Activated CD4-positive, alpha-beta T cell treated with anti-CD3 and anti-CD28 coated beads, Interleukin-2, amount 10 ng/mL, durations not matched to agents 24 days and 14 days (primary cell): Measurements from ENCODE around the gene TRAPPC6A. TPM values are rescaled to one million over a fixed set of nuclear protein-coding genes. Genes with fewer than 3 reads are reported as not detected.

Experiments used
- DNase-seq: peaks from one replicate; pipeline ENCODE4 v3.0.0; 2022
- H3K27ac Mint-ChIP-seq: one replicate; pipeline ENCODE4 v1.8.0; 2022; ENCODE audit warnings: mild to moderate bottlenecking, mixed read lengths
- H3K27me3 Mint-ChIP-seq: one replicate; pipeline ENCODE4 v1.8.0; 2022; ENCODE audit warnings: mixed read lengths
- H3K36me3 Mint-ChIP-seq: one replicate; pipeline ENCODE4 v1.8.0; 2022; ENCODE audit warnings: low read depth, mild to moderate bottlenecking, mixed read lengths
- H3K4me1 Mint-ChIP-seq: one replicate; pipeline ENCODE4 v1.8.0; 2021; ENCODE audit warnings: mixed read lengths
- H3K4me3 Mint-ChIP-seq: one replicate; pipeline ENCODE4 v1.8.0; 2022; ENCODE audit warnings: mild to moderate bottlenecking, moderate library complexity, mixed read lengths
- H3K9me3 Mint-ChIP-seq: one replicate; pipeline ENCODE4 v1.8.0; 2021; ENCODE audit warnings: mixed read lengths
- intact Hi-C: fragments of 100-400 bp; cut with micrococcal nuclease; formaldehyde crosslinking; loops from one replicate; pipeline ENCODE4 v1.15.1; 2023
- total RNA-seq: library from RNA; stranded (reverse); gene quantifications from 2 replicates; pipeline ENCODE4 v1.2.3, GENCODE V29; 2022

The TRAPPC6A gene
- total RNA-seq = 24.7 and 28.5 TPM in 2 replicates

DNA sequence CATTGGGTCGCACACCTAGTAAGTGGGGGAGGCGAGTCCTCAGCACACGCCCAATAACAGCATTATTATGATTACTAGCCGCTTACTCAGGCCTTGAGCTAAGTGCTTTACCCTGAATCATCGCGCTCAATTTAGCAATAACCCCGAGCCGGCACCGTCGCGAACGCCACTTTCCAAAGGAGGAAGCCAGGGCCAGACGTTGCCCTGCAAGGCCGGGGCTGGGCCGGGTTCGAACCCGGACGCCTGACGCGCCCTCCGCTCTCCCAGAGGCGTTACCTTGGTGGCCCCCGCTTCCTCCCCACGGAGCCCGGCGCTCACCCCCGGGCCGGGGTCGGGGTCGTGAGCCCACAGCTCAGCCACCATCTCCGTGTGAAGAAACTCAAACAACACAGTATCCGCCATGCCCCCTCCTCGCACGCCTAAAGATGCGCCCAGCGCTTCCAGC lies at the start of gene TRAPPC6A:
TSS of gene TRAPPC6A (minus strand) at position 421 of the 445 bp plus-strand sequence. CDS start at position 402, 19 bp downstream.
- H3K27me3 Mint-ChIP-seq = no peaks in the 10 kb centered on the region
- peak within 1 kb of the TSS; percentile 93 for H3K27ac Mint-ChIP-seq
- no peak for DNase-seq
- H3K36me3 Mint-ChIP-seq = peaks cover 13% of the 10 kb centered on the region
- peak within 1 kb of the TSS; percentile 88 for H3K4me3 Mint-ChIP-seq
- peaks cover 20% of the 10 kb centered on the region for H3K4me1 Mint-ChIP-seq
- intact Hi-C loops = loop anchor here (1.0 to 2.0 kb wide), 6 partner anchors 71 to 407 kb away; partner anchors contain the start of genes GEMIN7, OPA3, POLR1G and RELB
- no peaks in the 10 kb centered on the region for H3K9me3 Mint-ChIP-seq

GRCh38 chr19:45224645-45225044 lies 46.6 kb upstream of the TRAPPC6A start:
- intact Hi-C loops = no loop called here
- Mint-ChIP-seq H3K4me1 (no peaks in the 10 kb centered on the region), H3K27me3 (peaks cover 8% of the 10 kb centered on the region), H3K9me3 (no peaks in the 10 kb centered on the region), H3K27ac (no peak overlapping the region), H3K4me3 (no peak overlapping the region), H3K36me3 (no peaks in the 10 kb centered on the region)
- no peak for DNase-seq

- Mint-ChIP-seq H3K4me3 (no peak overlapping the region), H3K36me3 (no peaks in the 10 kb centered on the region), H3K27me3 (peaks cover 8% of the 10 kb centered on the region), H3K9me3 (no peaks in the 10 kb centered on the region), H3K27ac (no peak overlapping the region), H3K4me1 (no peaks in the 10 kb centered on the region)
- no peak for DNase-seq
- intact Hi-C loops = no loop called here
Measured at GRCh38 chr19:45223879-45224278, 45.8 kb upstream of the TRAPPC6A start.

DNA sequence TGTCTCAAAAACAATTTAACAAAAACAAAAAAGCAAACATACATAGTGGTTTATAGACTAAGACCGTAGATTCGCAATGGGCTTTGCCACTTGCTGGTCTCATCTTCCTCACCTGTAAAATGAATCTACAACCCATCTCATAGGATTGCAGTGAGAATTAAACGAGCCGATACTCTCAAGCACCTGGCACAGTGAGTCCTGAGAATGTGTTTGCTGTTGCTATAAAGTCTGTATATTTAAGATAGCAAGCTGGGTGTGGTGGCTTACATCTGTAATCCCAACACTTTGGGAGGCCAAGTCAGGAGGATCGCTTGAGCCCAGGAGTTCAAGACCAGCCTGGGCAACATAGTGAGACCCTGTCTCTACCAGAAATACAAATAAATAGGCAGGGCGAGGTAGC lies 44.7 kb upstream of the TRAPPC6A start:
- Mint-ChIP-seq H3K27me3 (peaks cover 17% of the 10 kb centered on the region), H3K9me3 (no peaks in the 10 kb centered on the region), H3K36me3 (no peaks in the 10 kb centered on the region), H3K4me3 (no peak overlapping the region), H3K27ac (no peak overlapping the region), H3K4me1 (no peaks in the 10 kb centered on the region)
- no peak for DNase-seq
- intact Hi-C loops = no loop called here

DNA sequence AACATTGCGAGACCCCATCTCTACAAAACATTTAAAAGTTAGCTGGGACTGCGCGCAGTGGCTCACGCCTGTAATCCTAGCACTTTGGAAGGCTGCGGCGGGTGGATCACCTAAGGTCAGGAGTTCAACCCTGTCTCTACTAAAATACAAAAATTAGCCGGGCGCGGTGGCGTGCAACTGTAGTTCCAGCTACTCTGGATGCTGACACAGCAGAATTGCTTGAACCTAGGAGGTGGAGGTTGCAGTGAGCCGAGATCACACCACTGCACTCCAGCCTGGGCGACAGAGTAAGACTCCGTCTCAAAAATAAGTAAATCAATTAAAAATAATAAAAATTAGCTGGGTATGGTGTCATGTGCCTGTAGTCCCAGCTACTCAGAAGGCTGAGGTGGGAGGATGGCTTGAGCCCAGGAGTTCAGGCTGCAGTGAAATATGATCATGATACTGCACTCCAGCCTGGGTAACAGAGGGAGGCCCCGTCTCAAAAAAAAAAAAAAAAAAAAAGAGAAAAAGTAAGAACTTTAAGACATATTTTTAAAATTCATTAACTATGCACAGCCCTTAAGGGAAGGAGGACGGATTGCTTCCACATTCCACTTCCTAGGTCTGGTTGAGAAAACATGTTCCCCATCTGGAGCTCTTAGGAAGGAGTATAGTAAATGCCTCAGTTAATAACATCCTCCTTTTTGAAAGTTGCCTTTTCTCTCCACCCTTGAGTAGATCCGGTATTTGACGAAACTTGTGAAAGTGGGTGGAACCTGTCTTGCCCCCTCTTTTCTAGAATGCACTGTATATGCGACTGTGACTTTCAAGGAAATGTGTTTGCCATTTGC lies 41.1 kb upstream of the TRAPPC6A start:
- H3K27me3 Mint-ChIP-seq = peaks cover 39% of the 10 kb centered on the region
- H3K27ac Mint-ChIP-seq = no peak overlapping the region
- peaks cover 1% of the 10 kb centered on the region for H3K4me1 Mint-ChIP-seq
- intact Hi-C loops = no loop called here
- no peak overlapping the region for H3K4me3 Mint-ChIP-seq
- no peaks in the 10 kb centered on the region for H3K9me3 Mint-ChIP-seq
- no peak for DNase-seq
- no peaks in the 10 kb centered on the region for H3K36me3 Mint-ChIP-seq

DNA sequence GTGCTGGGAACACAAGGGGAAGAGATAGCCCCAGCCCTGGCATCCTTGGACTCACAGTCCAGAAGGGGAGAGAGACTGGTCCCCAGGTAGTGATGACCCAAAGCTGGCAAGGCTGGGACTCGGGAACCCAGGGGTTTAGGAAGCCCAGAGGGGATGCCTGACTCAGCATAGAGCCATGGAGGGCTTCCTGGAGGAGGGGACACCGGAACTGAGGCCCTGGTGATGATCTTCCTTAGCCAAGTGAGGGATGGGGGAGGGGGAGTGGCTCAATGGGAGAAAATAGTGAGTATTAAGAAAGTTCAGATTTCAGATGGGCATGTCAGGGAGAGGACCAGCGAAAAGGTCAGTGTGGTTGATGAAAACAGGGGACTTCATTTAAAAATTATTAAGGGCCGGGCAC lies 40.4 kb upstream of the TRAPPC6A start:
- Mint-ChIP-seq H3K27ac (no peak overlapping the region), H3K9me3 (no peaks in the 10 kb centered on the region), H3K4me3 (no peak overlapping the region), H3K4me1 (peaks cover 1% of the 10 kb centered on the region), H3K27me3 (peaks cover 41% of the 10 kb centered on the region), H3K36me3 (no peaks in the 10 kb centered on the region)
- intact Hi-C loops = no loop called here
- DNase-seq = no peak

DNA sequence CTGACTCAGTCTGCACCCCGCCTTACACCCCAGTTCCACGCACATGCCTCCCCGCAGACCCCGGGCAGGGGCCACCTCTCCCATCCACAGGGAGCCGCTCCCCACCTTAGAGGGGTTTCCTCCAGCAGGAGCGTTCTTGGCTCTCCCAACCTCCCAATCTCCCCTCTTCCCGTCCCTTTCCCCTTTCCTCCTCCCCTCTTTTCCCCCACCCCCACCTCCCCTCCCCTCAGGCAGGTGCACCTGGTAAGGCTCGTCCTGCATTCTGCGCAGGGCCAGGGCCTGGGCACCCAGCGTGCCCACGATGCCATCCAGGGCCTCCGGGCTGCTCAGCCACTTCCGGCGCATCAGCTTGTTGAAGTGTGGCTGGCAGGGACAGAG lies 39.9 kb upstream of the TRAPPC6A start:
- Mint-ChIP-seq H3K27me3 (peaks cover 41% of the 10 kb centered on the region), H3K9me3 (no peaks in the 10 kb centered on the region), H3K36me3 (no peaks in the 10 kb centered on the region), H3K4me3 (no peak overlapping the region), H3K27ac (no peak overlapping the region), H3K4me1 (peaks cover 1% of the 10 kb centered on the region)
- no peak for DNase-seq
- intact Hi-C loops = no loop called here

DNA sequence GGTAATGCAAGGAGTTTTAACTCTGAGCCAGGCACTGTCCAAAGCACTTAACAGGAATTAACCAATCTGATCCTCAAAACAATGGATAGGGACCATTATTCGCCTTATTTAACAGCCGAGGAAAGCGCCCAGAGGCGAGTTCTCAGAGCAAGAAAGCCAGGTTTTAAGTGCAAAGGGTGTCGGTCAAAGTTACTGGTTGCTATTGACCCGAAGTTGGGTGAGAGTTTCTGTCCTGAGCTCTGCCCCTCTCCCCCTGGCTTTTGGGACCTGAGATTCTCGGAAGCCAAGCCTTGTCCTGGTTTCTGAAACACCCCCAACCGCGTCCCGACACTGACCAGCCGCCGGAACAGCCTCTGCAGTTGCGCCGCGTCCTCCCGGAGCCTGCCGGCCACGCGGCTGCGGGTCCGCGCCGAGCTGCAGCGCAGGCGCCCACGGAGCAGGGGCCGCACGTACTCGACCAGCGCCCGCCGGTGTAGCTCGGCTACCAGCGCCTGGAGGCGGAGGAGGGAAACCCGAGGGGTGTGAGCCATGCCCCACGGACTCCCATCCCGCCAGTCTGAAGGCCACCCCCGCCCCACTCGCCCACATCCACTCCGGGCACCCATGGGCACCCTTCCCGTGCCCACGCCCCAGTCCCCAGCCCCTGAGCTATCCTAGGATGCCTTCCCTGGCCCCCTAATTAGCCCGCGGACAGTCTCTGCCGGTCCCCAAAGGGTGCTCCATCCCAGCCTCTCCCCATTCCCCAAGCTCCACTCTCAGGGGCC lies 39.3 kb upstream of the TRAPPC6A start:
- Mint-ChIP-seq H3K36me3 (no peaks in the 10 kb centered on the region), H3K27me3 (peaks cover 39% of the 10 kb centered on the region), H3K9me3 (no peaks in the 10 kb centered on the region)

GRCh38 chr19:45216667-45217066 lies 38.6 kb upstream of the TRAPPC6A start:
- Mint-ChIP-seq H3K27me3 (peaks cover 43% of the 10 kb centered on the region), H3K4me3 (no peak overlapping the region), H3K36me3 (no peaks in the 10 kb centered on the region), H3K9me3 (no peaks in the 10 kb centered on the region), H3K27ac (no peak overlapping the region), H3K4me1 (peaks cover 1% of the 10 kb centered on the region)
- intact Hi-C loops = no loop called here
- DNase-seq = no peak

More for the DNA sequence above, 39.3 kb upstream of the TRAPPC6A start:
- DNase-seq = no peak
- H3K4me1 Mint-ChIP-seq = peaks cover 1% of the 10 kb centered on the region
- H3K4me3 Mint-ChIP-seq = no peak overlapping the region
- intact Hi-C loops = no loop called here
- H3K27ac Mint-ChIP-seq = no peak overlapping the region

- H3K27me3 Mint-ChIP-seq = peaks cover 48% of the 10 kb centered on the region
Measured at GRCh38 chr19:45215391-45216191, 37.6 kb upstream of the TRAPPC6A start.

DNA sequence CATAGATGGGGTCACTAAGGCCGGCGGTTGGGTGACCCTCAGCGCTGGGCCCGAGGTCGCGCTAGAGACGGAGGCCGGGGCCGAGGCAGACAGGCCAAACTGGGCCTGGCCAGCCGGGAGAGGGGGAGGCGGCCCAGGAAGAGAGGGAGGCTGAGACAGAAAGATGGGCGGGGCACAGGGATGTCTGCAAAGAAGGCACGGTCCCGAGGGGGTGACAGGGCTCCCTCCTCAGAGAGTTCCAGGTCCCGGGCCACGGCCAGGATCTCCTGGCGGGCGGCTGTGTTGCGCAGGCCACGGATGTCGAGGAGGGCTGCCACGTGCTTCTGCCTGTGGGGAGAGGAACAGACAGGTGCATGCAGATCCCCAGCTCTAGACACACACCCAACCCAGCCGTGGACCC lies 35.0 kb upstream of the TRAPPC6A start:
- Mint-ChIP-seq H3K27ac (no peak overlapping the region), H3K27me3 (peaks cover 39% of the 10 kb centered on the region), H3K9me3 (no peaks in the 10 kb centered on the region), H3K4me1 (peaks cover 4% of the 10 kb centered on the region), H3K4me3 (no peak overlapping the region), H3K36me3 (no peaks in the 10 kb centered on the region)
- DNase-seq = no peak
- intact Hi-C loops = no loop called here

More at GRCh38 chr19:45215391-45216191, 37.6 kb upstream of the TRAPPC6A start:
- Mint-ChIP-seq H3K9me3 (no peaks in the 10 kb centered on the region), H3K4me3 (no peak overlapping the region), H3K4me1 (peaks cover 1% of the 10 kb centered on the region), H3K27ac (no peak overlapping the region), H3K36me3 (no peaks in the 10 kb centered on the region)
- no peak for DNase-seq
- intact Hi-C loops = no loop called here

GRCh38 chr19:45211751-45212381 lies 33.8 kb upstream of the TRAPPC6A start:
- DNase-seq = no peak
- H3K27ac Mint-ChIP-seq = no peak overlapping the region
- H3K27me3 Mint-ChIP-seq = peaks cover 33% of the 10 kb centered on the region
- H3K9me3 Mint-ChIP-seq = no peaks in the 10 kb centered on the region
- intact Hi-C loops = no loop called here
- no peaks in the 10 kb centered on the region for H3K36me3 Mint-ChIP-seq
- peaks cover 4% of the 10 kb centered on the region for H3K4me1 Mint-ChIP-seq
- no peak overlapping the region for H3K4me3 Mint-ChIP-seq

DNA sequence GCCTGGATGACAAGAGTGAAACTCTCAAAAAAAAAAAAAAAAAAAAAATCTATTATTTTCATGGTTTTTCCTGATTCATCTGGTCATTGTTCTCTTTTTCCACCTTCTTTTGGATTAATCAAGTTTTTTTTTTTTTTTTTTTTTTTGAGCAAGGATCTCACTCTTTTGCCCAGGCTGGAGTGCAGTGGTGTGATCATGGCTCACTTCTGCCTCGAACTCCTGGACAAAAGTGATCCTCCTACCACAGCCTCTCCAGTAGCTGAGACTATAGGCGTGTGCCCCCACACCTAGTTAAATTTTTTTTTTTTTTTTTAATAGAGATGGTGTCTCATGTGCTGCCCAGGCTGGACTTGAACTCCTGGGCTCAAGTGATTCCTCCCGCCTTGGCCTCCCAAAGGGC lies 28.3 kb upstream of the TRAPPC6A start:
- intact Hi-C loops = no loop called here
- Mint-ChIP-seq H3K4me3 (no peak overlapping the region), H3K36me3 (no peaks in the 10 kb centered on the region), H3K4me1 (peaks cover 3% of the 10 kb centered on the region), H3K9me3 (no peaks in the 10 kb centered on the region), H3K27ac (no peak overlapping the region), H3K27me3 (peaks cover 6% of the 10 kb centered on the region)
- no peak for DNase-seq
